ENCODE measurements around the gene ZMAT3.

Gene ZMAT3

GRCh38 chr3:178969004-178969700, 102.5 kb downstream of the ZMAT3 start:
- H3K27ac ChIP-seq: no peak overlapping the region
- TF ChIP-seq CTCF (IDR thresholded peaks at IDR 0.05) (no peak), ZFX (IDR thresholded peaks at IDR 0.05; ENCODE audit: borderline replicate concordance) (no peak)
